Smooth muscle cell (in vitro differentiated cells): ENCODE measurements around the gene WDR86. TPM values are rescaled to one million over a fixed set of nuclear protein-coding genes. Genes with fewer than 3 reads are reported as not detected.

Experiments
- DNase-seq: peaks from one replicate; lab custom pipeline; 2025; ENCODE audit not compliant: unreplicated experiment; lab: John Stamatoyannopoulos, UW
- H2AFZ ChIP-seq: fragments of 200-600 bp; sonication (generic); 2 replicates; pipeline ENCODE4 v1.6.0; 2016; ENCODE audit warnings: antibody characterized with exemption, low read depth, mild to moderate bottlenecking
- H3F3A ChIP-seq: fragments of 200-600 bp; sonication (generic); 2 replicates; pipeline ENCODE4 v1.6.0; 2017; ENCODE audit warnings: antibody characterized with exemption, low read depth
- H3K27ac ChIP-seq: fragments of 200-600 bp; sonication (generic); 2 replicates; pipeline ENCODE4 v1.5.1; 2016; ENCODE audit warnings: low read depth, mild to moderate bottlenecking
- H3K27me3 ChIP-seq: fragments of 200-600 bp; sonication (generic); 2 replicates; pipeline ENCODE4 v1.6.1; 2016; ENCODE audit warnings: low read depth, mild to moderate bottlenecking
- H3K36me3 ChIP-seq: fragments of 200-600 bp; sonication (generic); 2 replicates; pipeline ENCODE4 v1.5.1; 2016; ENCODE audit warnings: low read depth
- H3K4me1 ChIP-seq: fragments of 200-600 bp; sonication (generic); 2 replicates; pipeline ENCODE4 v1.5.1; 2016; ENCODE audit warnings: low read depth
- H3K4me2 ChIP-seq: fragments of 200-600 bp; sonication (generic); 2 replicates; pipeline ENCODE4 v1.6.0; 2016; ENCODE audit warnings: mild to moderate bottlenecking
- H3K4me3 ChIP-seq: fragments of 200-600 bp; sonication (generic); 2 replicates; pipeline ENCODE4 v1.5.1; 2016; ENCODE audit warnings: mild to moderate bottlenecking
- H3K79me2 ChIP-seq: fragments of 200-600 bp; sonication (generic); 2 replicates; pipeline ENCODE4 v1.6.0; 2016; ENCODE audit warnings: low read depth, mild to moderate bottlenecking
- H3K9ac ChIP-seq: fragments of 200-600 bp; sonication (generic); 2 replicates; pipeline ENCODE4 v1.6.0; 2016; ENCODE audit warnings: low read depth
- H3K9me3 ChIP-seq: fragments of 200-600 bp; sonication (generic); replicated peaks from 2 replicates; pipeline ENCODE4 v1.5.1; 2016; ENCODE audit warnings: low read depth
- H4K20me1 ChIP-seq: fragments of 200-600 bp; sonication (generic); 2 replicates; pipeline ENCODE4 v1.6.0; 2016; ENCODE audit warnings: low read depth
- WGBS: methylation state at CpG from one replicate; pipeline ENCODE4 v1.1.7; 2016; ENCODE audit warnings: low lambda C conversion rate; 5-methylcytosine and 5-hydroxymethylcytosine counted together
- polyA plus RNA-seq: library from polyadenylated mRNA; unstranded; fragments of >200 nt; fragmentation: Nextera tagmentation; extraction: Ambion mirVana; gene quantifications from 2 replicates; pipeline ENCODE4 v1.2.1, GENCODE V29; 2016
- total RNA-seq: library from RNA; depleted of rRNA; stranded (reverse); fragments of >200 nt; gene quantifications from 2 replicates; pipeline ENCODE4 v1.2.3, GENCODE V29; 2014
- TF ChIP-seq, protein P1 (sequence below): fragments of 200-600 bp; sonication (generic); IDR thresholded peaks from 2 replicates; pipeline ENCODE4 v1.5.1; 2017; ENCODE audit warnings: borderline replicate concordance, mild to moderate bottlenecking, antibody characterized with exemption; ENCODE audit not compliant: insufficient read depth, poor library complexity, severe bottlenecking

The WDR86 gene
- total and polyA plus RNA-seq, 2 experiments from 2014 or later, result 1.3 to 4.1 TPM

DNA sequence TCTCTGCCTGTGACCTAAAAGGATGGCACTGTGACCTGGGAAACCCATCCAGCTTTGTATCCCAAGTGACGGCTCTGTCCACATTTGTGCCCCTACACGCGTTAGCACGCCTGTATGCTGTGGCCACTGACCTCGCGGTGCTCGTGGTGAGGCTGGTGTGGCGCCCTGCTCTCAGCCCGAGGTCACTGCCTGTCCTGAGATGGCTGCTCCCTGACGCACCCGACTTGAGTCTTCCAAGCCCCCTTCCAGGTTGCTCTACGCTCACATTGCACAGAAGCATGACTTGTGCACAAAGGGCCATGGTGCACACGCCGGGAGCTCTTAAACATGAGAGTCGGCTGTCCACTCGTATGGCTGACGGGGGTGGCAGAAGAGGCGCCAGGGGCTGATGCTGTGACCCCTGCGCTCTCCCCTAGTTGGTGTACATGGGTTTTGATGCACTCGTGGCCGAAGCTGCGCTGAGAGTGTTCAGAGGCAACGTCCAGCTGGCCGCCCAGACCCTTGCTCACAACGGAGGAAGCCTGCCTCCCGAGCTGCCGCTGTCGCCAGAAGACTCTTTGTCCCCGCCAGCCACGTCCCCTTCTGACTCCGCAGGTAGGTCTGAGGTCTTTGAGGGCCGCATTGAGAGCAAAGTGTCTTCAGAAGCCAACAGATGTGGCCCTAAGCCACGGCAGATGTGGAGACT is 33.5 kb downstream of the WDR86 start:
- Histone ChIP-seq H3K4me2 (no peak overlapping the region), H3K4me1 (no peaks in the 10 kb centered on the region), H3F3A (no peaks in the 10 kb centered on the region), H3K36me3 (no peaks in the 10 kb centered on the region), H4K20me1 (peaks cover 8% of the 10 kb centered on the region), H3K4me3 (no peak overlapping the region), H3K27ac (no peak overlapping the region), H3K27me3 (peaks cover 7% of the 10 kb centered on the region), H3K9ac (no peak overlapping the region), H2AFZ (no peak overlapping the region), H3K79me2 (no peaks in the 10 kb centered on the region), H3K9me3 (no peaks in the 10 kb centered on the region)
- TF ChIP-seq, protein P1, sequence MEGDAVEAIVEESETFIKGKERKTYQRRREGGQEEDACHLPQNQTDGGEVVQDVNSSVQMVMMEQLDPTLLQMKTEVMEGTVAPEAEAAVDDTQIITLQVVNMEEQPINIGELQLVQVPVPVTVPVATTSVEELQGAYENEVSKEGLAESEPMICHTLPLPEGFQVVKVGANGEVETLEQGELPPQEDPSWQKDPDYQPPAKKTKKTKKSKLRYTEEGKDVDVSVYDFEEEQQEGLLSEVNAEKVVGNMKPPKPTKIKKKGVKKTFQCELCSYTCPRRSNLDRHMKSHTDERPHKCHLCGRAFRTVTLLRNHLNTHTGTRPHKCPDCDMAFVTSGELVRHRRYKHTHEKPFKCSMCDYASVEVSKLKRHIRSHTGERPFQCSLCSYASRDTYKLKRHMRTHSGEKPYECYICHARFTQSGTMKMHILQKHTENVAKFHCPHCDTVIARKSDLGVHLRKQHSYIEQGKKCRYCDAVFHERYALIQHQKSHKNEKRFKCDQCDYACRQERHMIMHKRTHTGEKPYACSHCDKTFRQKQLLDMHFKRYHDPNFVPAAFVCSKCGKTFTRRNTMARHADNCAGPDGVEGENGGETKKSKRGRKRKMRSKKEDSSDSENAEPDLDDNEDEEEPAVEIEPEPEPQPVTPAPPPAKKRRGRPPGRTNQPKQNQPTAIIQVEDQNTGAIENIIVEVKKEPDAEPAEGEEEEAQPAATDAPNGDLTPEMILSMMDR, result no peak
- 98% methylated on average over 33 of the region's 33 CpGs for WGBS
- no peak for DNase-seq

DNA sequence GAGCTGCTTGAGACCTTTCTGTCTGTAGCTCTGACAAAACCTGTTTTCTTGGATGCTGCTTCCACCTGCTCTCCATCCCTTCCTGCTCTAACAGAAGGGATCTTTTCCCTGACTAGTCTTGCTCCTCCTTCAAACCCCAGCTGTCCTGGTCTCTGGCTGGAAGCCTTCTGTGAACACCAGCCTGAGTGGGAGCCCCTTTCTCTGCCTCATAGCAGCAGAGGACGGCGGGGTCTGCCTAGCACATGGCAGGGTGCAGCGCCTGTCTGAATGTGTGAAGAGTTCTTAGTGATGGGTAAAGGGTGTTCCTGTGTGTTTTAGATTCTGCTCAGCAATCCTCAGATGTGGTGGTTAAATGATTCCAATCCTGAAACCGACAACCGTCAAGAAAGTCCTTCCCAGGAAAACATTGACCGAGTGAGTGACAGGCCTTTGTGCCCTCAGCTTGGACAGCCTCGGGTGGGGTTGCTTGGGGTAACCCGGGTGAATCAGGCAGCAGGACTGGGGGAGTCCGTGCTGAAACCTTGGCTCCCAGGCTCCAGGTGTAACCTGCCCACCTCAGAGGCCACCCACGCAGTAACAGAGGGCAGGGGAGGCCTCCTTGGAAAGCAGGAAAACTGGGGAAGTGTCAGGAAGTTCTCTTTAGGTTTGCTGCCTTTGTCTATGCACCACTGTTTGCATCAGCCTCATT is 34.2 kb downstream of the WDR86 start:
- no peaks in the 10 kb centered on the region for H3F3A ChIP-seq
- DNase-seq, result no peak
- H3K27me3 ChIP-seq, result peaks cover under 1% of the 10 kb centered on the region
- TF ChIP-seq, protein P1, result no peak
- peaks cover 8% of the 10 kb centered on the region for H4K20me1 ChIP-seq
- H3K4me1 ChIP-seq, result no peaks in the 10 kb centered on the region
- H3K36me3 ChIP-seq, result no peaks in the 10 kb centered on the region
- H3K9me3 ChIP-seq, result no peaks in the 10 kb centered on the region
- 96% methylated on average over 10 of the region's 10 CpGs for WGBS
- H2AFZ ChIP-seq, result no peak overlapping the region
- no peak overlapping the region for H3K27ac ChIP-seq
- no peaks in the 10 kb centered on the region for H3K79me2 ChIP-seq
- H3K4me3 ChIP-seq, result no peak overlapping the region
- no peak overlapping the region for H3K4me2 ChIP-seq
- no peak overlapping the region for H3K9ac ChIP-seq

DNA sequence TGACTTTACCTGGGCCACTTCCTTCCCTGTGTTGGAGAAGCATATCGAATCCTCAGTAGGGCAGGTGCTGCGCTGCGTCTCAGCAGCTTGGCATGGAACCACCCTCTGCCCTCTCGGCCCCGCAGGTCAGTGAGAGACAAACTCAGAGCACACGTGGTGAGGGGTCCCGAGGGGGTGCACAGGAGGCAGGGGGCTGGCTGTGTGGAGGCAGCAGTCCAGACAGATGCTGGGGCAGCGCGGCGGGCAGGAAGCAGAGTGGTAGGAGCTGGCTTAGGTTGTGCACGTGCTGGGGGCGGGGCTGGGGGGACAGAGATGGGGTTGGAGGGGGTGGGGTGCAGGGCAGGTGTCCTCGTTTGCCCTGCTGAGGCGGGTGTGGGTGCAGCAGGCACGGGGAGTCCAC is 35.1 kb downstream of the WDR86 start:
- H3K27ac ChIP-seq, result no peak overlapping the region
- 90% methylated on average over 9 of the region's 15 CpGs for WGBS
- no peak overlapping the region for H3K4me3 ChIP-seq
- no peak overlapping the region for H3K9ac ChIP-seq
- peaks cover 8% of the 10 kb centered on the region for H4K20me1 ChIP-seq
- H2AFZ ChIP-seq, result no peak overlapping the region
- no peaks in the 10 kb centered on the region for H3K79me2 ChIP-seq
- DNase-seq, result no peak
- H3K4me1 ChIP-seq, result no peaks in the 10 kb centered on the region
- H3K9me3 ChIP-seq, result no peaks in the 10 kb centered on the region
- no peaks in the 10 kb centered on the region for H3K27me3 ChIP-seq
- TF ChIP-seq, protein P1, result no peak
- no peak overlapping the region for H3K4me2 ChIP-seq
- no peaks in the 10 kb centered on the region for H3K36me3 ChIP-seq
- no peaks in the 10 kb centered on the region for H3F3A ChIP-seq
